Measurements from ENCODE around the gene CHAC2.
"Not testable (repeated sequence)": the region's sequence is repeated elsewhere in the genome, so short reads cannot be mapped to it uniquely, and the experiment has no call there.

Gene CHAC2

GRCh38 chr2:53767405-53768241, at the start of gene CHAC2:
Gene CHAC2, plus strand, starts transcription at chr2:53767804. Its CDS starts 83 bp downstream, at chr2:53767887.
- H3K9me3 Mint-ChIP-seq = no peaks in the 10 kb centered on the region
- H3K36me3 Mint-ChIP-seq = peaks cover 52% of the 10 kb centered on the region
- DNase-seq (ENCODE audit: low spot score in 2 of 2) = peak; percentile 76 to 92
- ATAC-seq = peak; percentile 96
- peaks cover 34% of the 10 kb centered on the region for H3K4me1 Mint-ChIP-seq
- peak within 1 kb of the TSS; percentile 96 for H3K27ac Mint-ChIP-seq
- peak within 1 kb of the TSS; percentile 92 for H3K4me3 Mint-ChIP-seq

DNA sequence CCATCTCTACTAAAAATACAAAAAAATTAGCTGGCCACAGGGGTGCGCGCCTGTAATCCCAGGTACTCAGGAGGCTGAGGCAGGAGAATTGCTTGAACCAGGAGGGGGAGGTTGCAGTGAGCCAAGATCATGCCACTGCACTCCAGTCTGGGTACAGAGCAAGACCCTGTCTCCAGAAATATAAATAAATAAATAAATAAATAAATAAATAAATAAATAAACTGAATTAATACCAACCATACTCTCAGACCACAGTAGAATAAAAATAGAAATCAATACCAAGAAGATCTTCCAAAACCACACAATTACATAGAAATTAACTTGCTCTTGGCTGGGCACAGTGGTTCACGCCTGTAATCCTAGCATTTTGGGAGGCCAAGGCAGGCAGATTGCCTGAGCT, 46.7 kb upstream of the CHAC2 start:
- Mint-ChIP-seq H3K4me1 (peaks cover 34% of the 10 kb centered on the region), H3K36me3 (peaks cover 27% of the 10 kb centered on the region)
- H3K9me3 Mint-ChIP-seq; H3K4me3 Mint-ChIP-seq; ATAC-seq; DNase-seq (ENCODE audit: low spot score in 2 of 2); H3K27ac Mint-ChIP-seq: not testable (repeated sequence)

DNA sequence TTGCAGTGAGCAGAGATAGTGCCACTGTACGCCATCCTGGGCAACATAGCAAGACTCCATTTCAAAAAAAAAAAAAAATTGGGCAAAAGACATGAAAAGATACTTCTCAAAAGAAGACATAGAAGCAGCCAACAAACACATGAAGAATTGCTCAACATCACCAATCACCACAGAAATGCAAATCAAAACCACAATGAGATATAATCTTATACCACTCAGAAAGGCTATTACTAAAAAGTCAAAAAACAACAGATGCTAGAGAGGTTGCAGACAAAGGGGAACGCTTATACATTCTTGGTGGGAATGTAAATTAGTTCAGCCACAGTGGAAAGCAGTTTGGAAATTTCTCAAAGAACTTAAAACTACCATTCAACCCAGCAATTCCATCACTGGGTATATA, 43.1 kb upstream of the CHAC2 start:
- no peak for DNase-seq (ENCODE audit: low spot score in 2 of 2)
- no peaks in the 10 kb centered on the region for H3K9me3 Mint-ChIP-seq
- no peak overlapping the region for H3K27ac Mint-ChIP-seq
- no peak overlapping the region for H3K4me3 Mint-ChIP-seq
- ATAC-seq = peak; percentile 57
- peaks cover 44% of the 10 kb centered on the region for H3K36me3 Mint-ChIP-seq
- H3K4me1 Mint-ChIP-seq = peaks cover 29% of the 10 kb centered on the region

- H3K4me1 Mint-ChIP-seq = peaks cover 29% of the 10 kb centered on the region
- peaks cover 47% of the 10 kb centered on the region for H3K36me3 Mint-ChIP-seq
- no peaks in the 10 kb centered on the region for H3K9me3 Mint-ChIP-seq
- no peak overlapping the region for H3K27ac Mint-ChIP-seq
- H3K4me3 Mint-ChIP-seq = no peak overlapping the region
- no peak for DNase-seq (ENCODE audit: low spot score in 2 of 2)
- no peak for ATAC-seq
Measured at GRCh38 chr2:53725662-53726061, 41.9 kb upstream of the CHAC2 start.

- no peak for ATAC-seq
- H3K9me3 Mint-ChIP-seq = no peaks in the 10 kb centered on the region
- no peak overlapping the region for H3K4me3 Mint-ChIP-seq
- no peak for DNase-seq (ENCODE audit: low spot score in 2 of 2)
- H3K27ac Mint-ChIP-seq = peak overlapping the region; percentile 23
- peaks cover 14% of the 10 kb centered on the region for H3K4me1 Mint-ChIP-seq
- peaks cover 37% of the 10 kb centered on the region for H3K36me3 Mint-ChIP-seq
Measured at GRCh38 chr2:53727921-53728320, 39.7 kb upstream of the CHAC2 start.

GRCh38 chr2:53729143-53729762, 38.4 kb upstream of the CHAC2 start:
- Mint-ChIP-seq H3K9me3 (no peaks in the 10 kb centered on the region), H3K4me3 (no peak overlapping the region), H3K36me3 (peaks cover 44% of the 10 kb centered on the region), H3K4me1 (peaks cover 12% of the 10 kb centered on the region), H3K27ac (no peak overlapping the region)
- DNase-seq (ENCODE audit: low spot score in 2 of 2) = no peak
- no peak for ATAC-seq

GRCh38 chr2:53737091-53737490, 30.5 kb upstream of the CHAC2 start:
- Mint-ChIP-seq H3K36me3 (peaks cover 27% of the 10 kb centered on the region), H3K9me3 (no peaks in the 10 kb centered on the region)

GRCh38 chr2:53739032-53739431, 28.6 kb upstream of the CHAC2 start:
- Mint-ChIP-seq H3K9me3 (no peaks in the 10 kb centered on the region), H3K4me1 (peaks cover 33% of the 10 kb centered on the region), H3K4me3 (no peak overlapping the region), H3K27ac (no peak overlapping the region), H3K36me3 (peaks cover 32% of the 10 kb centered on the region)
- ATAC-seq = no peak
- DNase-seq (ENCODE audit: low spot score in 2 of 2) = no peak

More at GRCh38 chr2:53737091-53737490, 30.5 kb upstream of the CHAC2 start:
- ATAC-seq = no peak
- peaks cover 26% of the 10 kb centered on the region for H3K4me1 Mint-ChIP-seq
- H3K27ac Mint-ChIP-seq = no peak overlapping the region
- DNase-seq (ENCODE audit: low spot score in 2 of 2) = no peak
- H3K4me3 Mint-ChIP-seq = no peak overlapping the region

DNA sequence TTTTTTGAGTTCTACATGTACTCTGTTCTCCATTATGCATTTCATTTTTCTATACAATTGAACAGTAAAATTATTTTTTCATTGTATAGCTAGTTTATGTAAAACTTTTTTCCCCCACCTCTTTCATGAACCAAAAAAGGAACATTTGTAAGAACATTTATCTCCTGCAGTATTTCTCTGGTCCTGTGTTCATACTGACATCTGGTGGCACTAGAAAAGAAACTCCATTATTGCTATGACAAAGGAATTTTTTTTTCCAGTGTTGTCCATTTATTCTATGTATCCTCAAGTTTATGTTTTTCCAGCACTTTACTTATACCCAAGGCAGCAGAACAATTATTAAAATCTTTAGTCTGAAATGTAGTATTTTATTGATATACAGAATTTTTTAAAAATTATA, 27.4 kb upstream of the CHAC2 start:
- Mint-ChIP-seq H3K36me3 (peaks cover 29% of the 10 kb centered on the region), H3K9me3 (no peaks in the 10 kb centered on the region), H3K4me1 (peaks cover 28% of the 10 kb centered on the region), H3K27ac (no peak overlapping the region), H3K4me3 (no peak overlapping the region)
- ATAC-seq (no peak), DNase-seq (ENCODE audit: low spot score in 2 of 2) (no peak)

DNA sequence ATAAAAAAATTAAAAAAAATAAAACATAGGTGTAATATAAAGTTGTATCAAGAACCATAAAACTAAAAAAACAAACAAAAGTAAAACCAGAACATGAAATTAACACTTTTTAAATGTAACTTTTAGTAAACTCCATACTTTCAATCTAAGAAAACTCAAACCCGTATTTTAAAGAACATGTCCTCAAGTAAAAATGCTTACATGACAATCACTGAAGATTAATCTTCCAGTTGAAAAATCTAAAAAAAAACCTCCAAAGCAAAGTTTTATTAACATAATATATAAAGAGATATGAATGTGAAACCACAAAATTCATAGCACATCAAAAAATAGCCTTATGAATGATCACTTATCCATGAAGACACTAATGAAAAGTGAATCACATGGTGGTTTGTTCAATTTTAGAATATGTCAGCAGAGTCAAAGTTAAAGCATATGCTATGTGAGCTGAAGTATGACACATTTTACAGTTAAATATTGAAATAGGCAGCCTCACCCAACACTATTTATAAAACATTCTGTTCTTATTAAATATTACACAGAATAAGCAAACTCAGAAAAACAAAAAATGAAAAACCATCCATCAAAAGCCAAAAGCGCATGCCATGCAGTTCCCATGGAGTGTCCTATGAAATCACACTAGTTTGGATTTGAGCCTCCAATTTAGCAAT, 23.1 kb upstream of the CHAC2 start:
- H3K4me3 Mint-ChIP-seq = no peak overlapping the region
- no peak for DNase-seq (ENCODE audit: low spot score in 2 of 2)
- no peaks in the 10 kb centered on the region for H3K9me3 Mint-ChIP-seq
- ATAC-seq = peak; percentile 39
- no peak overlapping the region for H3K27ac Mint-ChIP-seq
- H3K36me3 Mint-ChIP-seq = peaks cover 53% of the 10 kb centered on the region
- H3K4me1 Mint-ChIP-seq = peaks cover 22% of the 10 kb centered on the region

DNA sequence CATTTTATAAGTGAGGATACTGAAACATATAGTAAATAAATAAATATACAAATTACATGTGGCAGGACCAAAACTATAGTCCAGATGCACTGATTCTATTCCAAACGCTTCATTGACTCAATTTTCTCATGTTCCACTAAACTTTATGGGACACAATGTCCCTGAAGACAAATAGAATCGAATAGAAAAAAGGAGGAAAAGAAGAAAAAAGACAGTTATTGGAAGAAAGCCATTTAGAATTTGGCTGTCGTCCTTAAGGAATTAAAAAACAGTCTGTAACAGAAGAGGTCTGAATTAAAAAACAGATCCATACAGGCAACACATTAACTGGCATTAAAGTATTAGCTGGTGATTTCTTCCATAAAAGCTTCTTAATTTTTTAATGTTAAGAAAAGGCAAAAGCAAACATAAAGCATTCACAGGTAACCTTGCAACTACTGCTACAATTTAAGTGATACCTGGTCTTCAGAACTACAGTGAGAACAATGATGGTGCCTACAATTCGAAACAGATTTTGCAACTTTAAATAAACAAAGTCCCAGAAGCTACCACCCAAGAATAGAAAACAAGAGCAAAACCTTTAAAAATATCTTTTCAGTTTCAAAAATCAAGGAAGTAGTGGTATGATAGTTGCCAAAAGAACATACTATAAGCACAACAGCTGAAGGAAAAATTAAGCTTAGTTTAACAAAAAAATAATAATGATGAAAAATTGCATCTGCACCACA, 17.4 kb upstream of the CHAC2 start:
- H3K4me1 Mint-ChIP-seq = peaks cover 15% of the 10 kb centered on the region

GRCh38 chr2:53751728-53752127, 15.9 kb upstream of the CHAC2 start:
- DNase-seq (ENCODE audit: low spot score in 2 of 2) = no peak
- H3K4me3 Mint-ChIP-seq = peak overlapping the region; percentile 38
- H3K27ac Mint-ChIP-seq = peak overlapping the region; percentile 64
- peak; percentile 95 for ATAC-seq
- H3K4me1 Mint-ChIP-seq = peaks cover 15% of the 10 kb centered on the region
- H3K9me3 Mint-ChIP-seq = no peaks in the 10 kb centered on the region
- peaks cover 47% of the 10 kb centered on the region for H3K36me3 Mint-ChIP-seq

More for the DNA sequence above, 17.4 kb upstream of the CHAC2 start:
- ATAC-seq (no peak), DNase-seq (ENCODE audit: low spot score in 2 of 2) (no peak)
- peak overlapping the region; percentile 74 for H3K27ac Mint-ChIP-seq
- H3K36me3 Mint-ChIP-seq = peaks cover 52% of the 10 kb centered on the region
- H3K9me3 Mint-ChIP-seq = no peaks in the 10 kb centered on the region
- no peak overlapping the region for H3K4me3 Mint-ChIP-seq

DNA sequence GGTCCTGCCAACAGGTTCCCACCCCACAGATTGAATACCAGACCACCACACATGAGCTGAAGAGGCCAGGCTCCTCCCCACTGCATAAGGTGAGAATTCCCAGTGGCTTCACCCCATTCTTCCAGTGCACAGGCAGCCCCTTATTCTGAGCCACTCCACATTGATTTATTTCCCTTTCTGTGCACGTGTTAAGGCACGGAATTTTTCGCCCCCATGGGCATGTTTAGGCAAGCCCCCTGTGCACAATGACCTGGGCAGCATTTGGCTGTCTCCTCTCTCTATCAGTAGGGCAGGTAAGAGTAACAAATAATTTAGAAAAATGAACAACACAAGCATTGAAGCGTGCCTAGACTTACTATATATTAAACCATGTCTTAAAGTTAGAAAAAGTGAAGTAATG, 15.2 kb upstream of the CHAC2 start:
- Mint-ChIP-seq H3K9me3 (no peaks in the 10 kb centered on the region), H3K4me1 (peaks cover 15% of the 10 kb centered on the region), H3K27ac (peak overlapping the region; percentile 64), H3K4me3 (peak overlapping the region; percentile 38), H3K36me3 (peaks cover 49% of the 10 kb centered on the region)
- DNase-seq (ENCODE audit: low spot score in 2 of 2) (no peak), ATAC-seq (no peak)

DNA sequence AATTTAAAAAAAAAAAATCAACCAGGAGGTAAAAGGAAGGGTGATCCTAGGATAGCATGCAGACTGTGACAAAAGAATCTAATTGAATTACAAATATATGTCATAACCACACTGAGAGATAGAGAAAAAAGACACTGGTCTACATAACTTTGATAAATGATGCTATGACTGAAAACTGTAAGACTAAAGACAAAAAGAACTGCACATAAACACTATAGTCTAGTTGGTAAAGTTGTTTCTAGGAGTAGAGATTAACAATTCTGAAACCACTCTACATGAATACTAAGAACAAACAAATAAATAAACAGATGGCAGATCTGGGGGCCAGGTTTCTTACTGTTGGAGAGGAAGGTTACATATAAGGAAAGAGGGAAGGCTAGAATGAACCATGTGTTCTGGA, 14.6 kb upstream of the CHAC2 start:
- H3K4me3 Mint-ChIP-seq = peak overlapping the region; percentile 38
- H3K4me1 Mint-ChIP-seq = peaks cover 15% of the 10 kb centered on the region
- H3K36me3 Mint-ChIP-seq = peaks cover 43% of the 10 kb centered on the region
- H3K9me3 Mint-ChIP-seq = no peaks in the 10 kb centered on the region
- peak overlapping the region; percentile 64 for H3K27ac Mint-ChIP-seq
- ATAC-seq (peak; percentile 81), DNase-seq (ENCODE audit: low spot score in 2 of 2) (no peak)

DNA sequence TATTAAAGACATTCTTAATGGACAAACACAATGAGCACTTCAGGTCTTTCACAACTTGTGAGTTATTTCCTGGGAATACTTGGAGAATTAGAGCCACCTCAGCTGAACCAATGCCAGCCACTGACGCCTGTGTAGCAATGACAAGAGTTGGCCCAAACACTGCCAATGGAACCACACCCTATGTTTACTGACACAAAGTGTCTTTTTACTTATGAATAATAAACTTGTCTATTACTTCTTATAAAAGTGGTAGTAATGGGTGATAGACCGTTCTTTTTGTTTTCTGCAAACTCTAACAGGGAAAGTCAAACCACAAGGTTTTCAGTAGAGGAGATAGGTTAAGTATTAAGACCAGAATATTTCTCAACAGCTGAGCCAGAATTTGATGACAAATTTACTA, 12.5 kb upstream of the CHAC2 start:
- DNase-seq (ENCODE audit: low spot score in 2 of 2) (no peak), ATAC-seq (no peak)
- H3K36me3 Mint-ChIP-seq = peaks cover 30% of the 10 kb centered on the region
- no peak overlapping the region for H3K27ac Mint-ChIP-seq
- H3K4me3 Mint-ChIP-seq = no peak overlapping the region
- no peaks in the 10 kb centered on the region for H3K9me3 Mint-ChIP-seq
- H3K4me1 Mint-ChIP-seq = peaks cover 15% of the 10 kb centered on the region
